Mammary epithelial cell (primary cell): Measurements from ENCODE around the gene BATF.

ENCODE experiments used
- EZH2 ChIP-seq: IDR thresholded peaks from 2 replicates; pipeline ENCODE4 v1.6.1; 2012; ENCODE audit warnings: low read length, inconsistent platforms, borderline replicate concordance
- TF ChIP-seq, protein P1 (sequence below), 2 donors: IDR thresholded peaks in 1 of 2; conservative IDR thresholded peaks in 1 of 2; 2 replicates each; pipeline ENCODE4 v1.5.1; 2011 to 2012; ENCODE audit warnings: inconsistent platforms in 2 of 2, low read length in 2 of 2, mild to moderate bottlenecking in 2 of 2, control low read depth in 1 of 2, low read depth in 1 of 2; ENCODE audit not compliant: insufficient read depth in 1 of 2; ENCODE audit errors: extremely low read depth in 1 of 2

DNA sequence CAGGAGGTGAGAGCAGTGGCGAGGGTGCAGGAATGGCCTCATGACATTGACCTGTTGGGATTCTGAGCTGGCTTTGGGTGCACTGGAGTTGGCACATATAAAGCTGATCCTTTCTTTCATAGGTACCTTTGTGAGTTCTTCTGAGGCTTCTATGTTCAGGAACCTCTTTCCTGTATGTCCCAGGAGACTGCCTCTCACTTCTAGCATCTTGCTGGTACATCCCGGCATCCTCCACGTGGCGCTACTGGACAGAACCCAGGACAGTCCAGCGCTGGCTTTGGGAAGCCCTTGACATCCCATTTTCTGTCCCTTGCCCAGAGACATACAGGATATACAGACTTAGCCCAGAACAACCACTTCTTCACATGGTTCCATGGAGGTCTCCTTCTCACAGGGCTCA lies 44.4 kb upstream of the BATF start:
- TF ChIP-seq, protein P1, sequence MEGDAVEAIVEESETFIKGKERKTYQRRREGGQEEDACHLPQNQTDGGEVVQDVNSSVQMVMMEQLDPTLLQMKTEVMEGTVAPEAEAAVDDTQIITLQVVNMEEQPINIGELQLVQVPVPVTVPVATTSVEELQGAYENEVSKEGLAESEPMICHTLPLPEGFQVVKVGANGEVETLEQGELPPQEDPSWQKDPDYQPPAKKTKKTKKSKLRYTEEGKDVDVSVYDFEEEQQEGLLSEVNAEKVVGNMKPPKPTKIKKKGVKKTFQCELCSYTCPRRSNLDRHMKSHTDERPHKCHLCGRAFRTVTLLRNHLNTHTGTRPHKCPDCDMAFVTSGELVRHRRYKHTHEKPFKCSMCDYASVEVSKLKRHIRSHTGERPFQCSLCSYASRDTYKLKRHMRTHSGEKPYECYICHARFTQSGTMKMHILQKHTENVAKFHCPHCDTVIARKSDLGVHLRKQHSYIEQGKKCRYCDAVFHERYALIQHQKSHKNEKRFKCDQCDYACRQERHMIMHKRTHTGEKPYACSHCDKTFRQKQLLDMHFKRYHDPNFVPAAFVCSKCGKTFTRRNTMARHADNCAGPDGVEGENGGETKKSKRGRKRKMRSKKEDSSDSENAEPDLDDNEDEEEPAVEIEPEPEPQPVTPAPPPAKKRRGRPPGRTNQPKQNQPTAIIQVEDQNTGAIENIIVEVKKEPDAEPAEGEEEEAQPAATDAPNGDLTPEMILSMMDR (conservative IDR thresholded peaks at IDR 0.05 in 1 of 2, IDR thresholded peaks at IDR 0.05 in 1 of 2; ENCODE audit: extremely low read depth in 1 of 2, insufficient read depth in 1 of 2, low read depth in 1 of 2, low read length in 2 of 2) = no peak
- TF ChIP-seq EZH2 = no peak
